ENCODE measurements around the gene TMPO. TPM values are rescaled to one million over a fixed set of nuclear protein-coding genes. Genes with fewer than 3 reads are reported as not detected.

The TMPO gene
- total and polyA plus RNA-seq, 4 donors, result 10.9 to 175 (median 43.9) TPM

DNA sequence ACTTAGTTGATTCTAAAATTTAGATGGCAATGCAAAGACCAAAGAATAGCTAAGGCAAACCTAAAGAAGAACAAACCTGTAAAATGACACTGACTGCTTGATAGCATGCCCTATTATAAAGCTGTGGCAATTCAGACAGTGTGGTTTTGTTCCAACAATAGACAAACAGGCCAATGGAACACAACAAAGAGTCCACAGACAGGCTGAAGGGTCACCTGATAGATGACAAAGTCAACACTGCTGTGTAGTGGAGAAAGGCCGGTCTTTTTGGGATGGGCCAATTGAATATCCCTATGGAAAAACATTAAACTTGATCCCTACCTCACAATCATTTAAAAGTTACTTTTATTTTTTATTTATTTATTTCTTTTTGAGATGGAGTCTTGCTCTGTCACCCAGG lies 44.3 kb downstream of the TMPO start:
- no peaks in the 10 kb centered on the region for H3K4me1 ChIP-seq (ENCODE audit: control insufficient read depth in 4 of 4, insufficient read depth in 4 of 4, low read length in 3 of 4)
- TF ChIP-seq REST (IDR thresholded peaks at IDR 0.05) (no peak), FOXA2 (IDR thresholded peaks at IDR 0.05) (no peak), GABPA (IDR thresholded peaks at IDR 0.05 in 1 of 2, conservative IDR thresholded peaks at IDR 0.05 in 1 of 2) (no peak), HNF4A (conservative IDR thresholded peaks at IDR 0.05) (no peak), JUND (IDR thresholded peaks at IDR 0.05) (no peak), FOXA1 (IDR thresholded peaks at IDR 0.05) (no peak), TAF1 (conservative IDR thresholded peaks at IDR 0.05) (no peak), HNF4G (IDR thresholded peaks at IDR 0.05) (no peak), YY1 (IDR thresholded peaks at IDR 0.05) (no peak), RAD21 (IDR thresholded peaks at IDR 0.05) (no peak), SP1 (IDR thresholded peaks at IDR 0.05) (no peak), MAX (IDR thresholded peaks at IDR 0.05) (no peak), NR2F2 (IDR thresholded peaks at IDR 0.05) (no peak), EGR1 (IDR thresholded peaks at IDR 0.05; ENCODE audit: low read depth in 2 of 2) (no peak), RXRA (IDR thresholded peaks at IDR 0.05) (no peak)
- TF ChIP-seq, protein P1, sequence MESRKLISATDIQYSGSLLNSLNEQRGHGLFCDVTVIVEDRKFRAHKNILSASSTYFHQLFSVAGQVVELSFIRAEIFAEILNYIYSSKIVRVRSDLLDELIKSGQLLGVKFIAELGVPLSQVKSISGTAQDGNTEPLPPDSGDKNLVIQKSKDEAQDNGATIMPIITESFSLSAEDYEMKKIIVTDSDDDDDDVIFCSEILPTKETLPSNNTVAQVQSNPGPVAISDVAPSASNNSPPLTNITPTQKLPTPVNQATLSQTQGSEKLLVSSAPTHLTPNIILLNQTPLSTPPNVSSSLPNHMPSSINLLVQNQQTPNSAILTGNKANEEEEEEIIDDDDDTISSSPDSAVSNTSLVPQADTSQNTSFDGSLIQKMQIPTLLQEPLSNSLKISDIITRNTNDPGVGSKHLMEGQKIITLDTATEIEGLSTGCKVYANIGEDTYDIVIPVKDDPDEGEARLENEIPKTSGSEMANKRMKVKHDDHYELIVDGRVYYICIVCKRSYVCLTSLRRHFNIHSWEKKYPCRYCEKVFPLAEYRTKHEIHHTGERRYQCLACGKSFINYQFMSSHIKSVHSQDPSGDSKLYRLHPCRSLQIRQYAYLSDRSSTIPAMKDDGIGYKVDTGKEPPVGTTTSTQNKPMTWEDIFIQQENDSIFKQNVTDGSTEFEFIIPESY (IDR thresholded peaks at IDR 0.05), result no peak
- TF ChIP-seq, protein P2, sequence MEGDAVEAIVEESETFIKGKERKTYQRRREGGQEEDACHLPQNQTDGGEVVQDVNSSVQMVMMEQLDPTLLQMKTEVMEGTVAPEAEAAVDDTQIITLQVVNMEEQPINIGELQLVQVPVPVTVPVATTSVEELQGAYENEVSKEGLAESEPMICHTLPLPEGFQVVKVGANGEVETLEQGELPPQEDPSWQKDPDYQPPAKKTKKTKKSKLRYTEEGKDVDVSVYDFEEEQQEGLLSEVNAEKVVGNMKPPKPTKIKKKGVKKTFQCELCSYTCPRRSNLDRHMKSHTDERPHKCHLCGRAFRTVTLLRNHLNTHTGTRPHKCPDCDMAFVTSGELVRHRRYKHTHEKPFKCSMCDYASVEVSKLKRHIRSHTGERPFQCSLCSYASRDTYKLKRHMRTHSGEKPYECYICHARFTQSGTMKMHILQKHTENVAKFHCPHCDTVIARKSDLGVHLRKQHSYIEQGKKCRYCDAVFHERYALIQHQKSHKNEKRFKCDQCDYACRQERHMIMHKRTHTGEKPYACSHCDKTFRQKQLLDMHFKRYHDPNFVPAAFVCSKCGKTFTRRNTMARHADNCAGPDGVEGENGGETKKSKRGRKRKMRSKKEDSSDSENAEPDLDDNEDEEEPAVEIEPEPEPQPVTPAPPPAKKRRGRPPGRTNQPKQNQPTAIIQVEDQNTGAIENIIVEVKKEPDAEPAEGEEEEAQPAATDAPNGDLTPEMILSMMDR (IDR thresholded peaks at IDR 0.05; ENCODE audit: low read depth, low read length, missing input control), result no peak
- TF ChIP-seq, protein P3, sequence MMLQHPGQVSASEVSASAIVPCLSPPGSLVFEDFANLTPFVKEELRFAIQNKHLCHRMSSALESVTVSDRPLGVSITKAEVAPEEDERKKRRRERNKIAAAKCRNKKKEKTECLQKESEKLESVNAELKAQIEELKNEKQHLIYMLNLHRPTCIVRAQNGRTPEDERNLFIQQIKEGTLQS (IDR thresholded peaks at IDR 0.05), result no peak

More for the DNA sequence above, 44.3 kb downstream of the TMPO start:
- 92% methylated on average over 1 of the region's 1 CpG for WGBS
- DNase-seq (ENCODE audit: low spot score), result no peak
- Histone ChIP-seq H3K9ac (ENCODE audit: low read depth in 1 of 2, low read length in 2 of 2) (no peak overlapping the region), H3K27ac (ENCODE audit: low read depth in 1 of 2, low read length in 2 of 2) (no peak overlapping the region), H3K27me3 (ENCODE audit: control insufficient read depth in 4 of 4, insufficient read depth in 4 of 4, low read length in 3 of 4) (no peaks in the 10 kb centered on the region), H3K4me3 (ENCODE audit: low read depth in 1 of 3, low read length in 3 of 3) (no peak overlapping the region), H3K36me3 (ENCODE audit: control insufficient read depth in 4 of 4, insufficient read depth in 3 of 4, low read depth in 1 of 4, low read length in 3 of 4) (no peaks in the 10 kb centered on the region), H3K9me3 (ENCODE audit: control insufficient read depth in 4 of 4, low read length in 3 of 4) (no peaks in the 10 kb centered on the region)
